ENCODE measurements around the gene STRBP. TPM values are rescaled to one million over a fixed set of nuclear protein-coding genes. Genes with fewer than 3 reads are reported as not detected.

The STRBP gene
- total and polyA plus RNA-seq, 9 of the 15 experiments (the other 6 are each of a cell fraction or from before 2014, with no cell fraction given) = 27.7 to 84.0 (median 70.2) TPM

- TF ChIP-seq CEBPG (CRISPR knock-in tag; IDR thresholded peaks at IDR 0.05) (no peak), CEBPG (tag; conservative IDR thresholded peaks at IDR 0.05 in 1 of 2, IDR thresholded peaks at IDR 0.05 in 1 of 2) (no peak), ESRRB (CRISPR knock-in tag; IDR thresholded peaks at IDR 0.05; ENCODE audit: borderline replicate concordance) (no peak), WHSC1 (IDR thresholded peaks at IDR 0.05; ENCODE audit: low read length) (no peak), SRF (CRISPR knock-in tag; IDR thresholded peaks at IDR 0.05) (no peak), ZNF707 (CRISPR knock-in tag; conservative IDR thresholded peaks at IDR 0.05) (no peak), AFF1 (IDR thresholded peaks at IDR 0.05; ENCODE audit: low read depth in 1 of 2, partially characterized antibody in 2 of 2) (peak in 1 of 2 experiments; percentile 23), HOXB6 (CRISPR knock-in tag; IDR thresholded peaks at IDR 0.05; ENCODE audit: borderline replicate concordance) (no peak), XRCC4 (IDR thresholded peaks at IDR 0.05; ENCODE audit: extremely low read depth, insufficient read depth, insufficient read length) (no peak), CTCFL (IDR thresholded peaks at IDR 0.05; ENCODE audit: borderline replicate concordance, insufficient read depth, low read depth, low read length, poor library complexity, severe bottlenecking) (no peak), ATF7 (IDR thresholded peaks at IDR 0.05) (0 out of 2 replicates have a peak, but pooled peaks have one; percentile 17), ZNF232 (CRISPR knock-in tag; IDR thresholded peaks at IDR 0.05) (no peak), HIVEP1 (CRISPR knock-in tag; IDR thresholded peaks at IDR 0.05) (no peak), ZNF785 (CRISPR knock-in tag; IDR thresholded peaks at IDR 0.05) (no peak), CHD4 (IDR thresholded peaks at IDR 0.05; ENCODE audit: insufficient read depth, insufficient replicate concordance, low read depth, low read length, poor library complexity, severe bottlenecking) (peak; percentile 74)
- TF ChIP-seq, protein P1, sequence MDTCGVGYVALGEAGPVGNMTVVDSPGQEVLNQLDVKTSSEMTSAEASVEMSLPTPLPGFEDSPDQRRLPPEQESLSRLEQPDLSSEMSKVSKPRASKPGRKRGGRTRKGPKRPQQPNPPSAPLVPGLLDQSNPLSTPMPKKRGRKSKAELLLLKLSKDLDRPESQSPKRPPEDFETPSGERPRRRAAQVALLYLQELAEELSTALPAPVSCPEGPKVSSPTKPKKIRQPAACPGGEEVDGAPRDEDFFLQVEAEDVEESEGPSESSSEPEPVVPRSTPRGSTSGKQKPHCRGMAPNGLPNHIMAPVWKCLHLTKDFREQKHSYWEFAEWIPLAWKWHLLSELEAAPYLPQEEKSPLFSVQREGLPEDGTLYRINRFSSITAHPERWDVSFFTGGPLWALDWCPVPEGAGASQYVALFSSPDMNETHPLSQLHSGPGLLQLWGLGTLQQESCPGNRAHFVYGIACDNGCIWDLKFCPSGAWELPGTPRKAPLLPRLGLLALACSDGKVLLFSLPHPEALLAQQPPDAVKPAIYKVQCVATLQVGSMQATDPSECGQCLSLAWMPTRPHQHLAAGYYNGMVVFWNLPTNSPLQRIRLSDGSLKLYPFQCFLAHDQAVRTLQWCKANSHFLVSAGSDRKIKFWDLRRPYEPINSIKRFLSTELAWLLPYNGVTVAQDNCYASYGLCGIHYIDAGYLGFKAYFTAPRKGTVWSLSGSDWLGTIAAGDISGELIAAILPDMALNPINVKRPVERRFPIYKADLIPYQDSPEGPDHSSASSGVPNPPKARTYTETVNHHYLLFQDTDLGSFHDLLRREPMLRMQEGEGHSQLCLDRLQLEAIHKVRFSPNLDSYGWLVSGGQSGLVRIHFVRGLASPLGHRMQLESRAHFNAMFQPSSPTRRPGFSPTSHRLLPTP (IDR thresholded peaks at IDR 0.05; ENCODE audit: borderline replicate concordance, extremely low read depth, insufficient read length) = peak; percentile 77
These were observed 31.3 kb upstream of the STRBP start (continued) for GRCh38 chr9:123299558-123300126.

Data from K562 (cell line).